ENCODE measurements around the gene ADAM12. TPM values are rescaled to one million over a fixed set of nuclear protein-coding genes. Genes with fewer than 3 reads are reported as not detected.

ADAM12 gene
- total and polyA plus RNA-seq, 2 donors, result 0.96 to 4.6 TPM

DNA sequence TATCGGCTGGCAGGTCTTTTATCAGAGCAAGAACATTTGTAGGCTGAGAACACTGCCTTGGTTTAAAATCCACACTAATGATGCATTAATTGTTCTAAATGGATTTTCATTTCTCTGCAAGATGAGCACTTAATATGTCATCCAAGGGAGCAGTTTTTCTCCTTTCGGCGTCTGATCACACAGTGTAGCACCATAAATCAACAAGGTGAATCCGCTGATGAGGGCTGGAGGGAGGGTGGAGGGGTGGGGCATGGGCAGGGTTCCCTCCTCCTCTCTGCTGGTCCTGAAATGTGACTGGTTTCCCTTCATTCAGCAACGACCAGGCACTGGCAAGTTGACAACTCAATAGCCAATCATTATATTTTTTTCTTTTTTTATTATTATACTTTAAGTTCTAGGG is 45.6 kb downstream of the ADAM12 start:
- Histone ChIP-seq H3K4me1 (ENCODE audit: control insufficient read depth in 2 of 2, insufficient read depth in 2 of 2, low read length in 2 of 2) (no peaks in the 10 kb centered on the region), H3K9me3 (ENCODE audit: control insufficient read depth in 2 of 2, insufficient read depth in 1 of 2, low read length in 1 of 2) (no peaks in the 10 kb centered on the region), H3K4me3 (ENCODE audit: low read length in 2 of 2) (no peak overlapping the region), H3K36me3 (ENCODE audit: control insufficient read depth in 2 of 2, insufficient read depth in 2 of 2, low read length in 1 of 2) (no peaks in the 10 kb centered on the region), H3K27ac (ENCODE audit: low read depth in 1 of 2, low read length in 1 of 2) (no peak overlapping the region), H3K27me3 (ENCODE audit: control insufficient read depth in 2 of 2, insufficient read depth in 1 of 2, low read length in 1 of 2) (no peaks in the 10 kb centered on the region)
- 82% methylated on average over 5 of the region's 5 CpGs for WGBS
- DNase-seq (ENCODE audit: low read depth in 6 of 9, low spot score in 9 of 9), result no peak

DNA sequence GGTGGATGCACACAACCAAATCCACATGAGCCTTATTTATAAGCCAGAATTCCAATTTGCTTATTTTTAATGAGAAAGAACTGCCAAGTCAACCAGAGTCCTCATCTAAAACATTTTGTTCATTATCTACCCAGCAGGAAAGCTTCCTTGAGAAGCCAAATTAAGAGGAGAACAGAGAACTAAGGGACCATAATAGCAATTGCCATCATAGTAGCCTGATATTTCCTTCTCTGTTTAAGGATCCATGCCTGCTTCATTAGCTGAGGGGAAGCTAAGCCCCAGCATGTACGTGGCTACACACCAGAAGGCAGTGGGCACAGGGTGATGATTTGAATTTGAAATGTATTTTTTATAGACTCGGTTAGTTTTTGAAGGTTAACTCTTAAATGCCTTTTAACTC is 46.8 kb downstream of the ADAM12 start:
- no peak overlapping the region for H3K4me3 ChIP-seq (ENCODE audit: low read length in 2 of 2)
- 73% methylated on average over 2 of the region's 2 CpGs for WGBS
- no peaks in the 10 kb centered on the region for H3K27me3 ChIP-seq (ENCODE audit: control insufficient read depth in 2 of 2, insufficient read depth in 1 of 2, low read length in 1 of 2)
- no peaks in the 10 kb centered on the region for H3K9me3 ChIP-seq (ENCODE audit: control insufficient read depth in 2 of 2, insufficient read depth in 1 of 2, low read length in 1 of 2)
- no peaks in the 10 kb centered on the region for H3K36me3 ChIP-seq (ENCODE audit: control insufficient read depth in 2 of 2, insufficient read depth in 2 of 2, low read length in 1 of 2)
- H3K4me1 ChIP-seq (ENCODE audit: control insufficient read depth in 2 of 2, insufficient read depth in 2 of 2, low read length in 2 of 2), result no peaks in the 10 kb centered on the region
- no peak overlapping the region for H3K27ac ChIP-seq (ENCODE audit: low read depth in 1 of 2, low read length in 1 of 2)
- DNase-seq (ENCODE audit: low read depth in 6 of 9, low spot score in 9 of 9), result no peak

DNA sequence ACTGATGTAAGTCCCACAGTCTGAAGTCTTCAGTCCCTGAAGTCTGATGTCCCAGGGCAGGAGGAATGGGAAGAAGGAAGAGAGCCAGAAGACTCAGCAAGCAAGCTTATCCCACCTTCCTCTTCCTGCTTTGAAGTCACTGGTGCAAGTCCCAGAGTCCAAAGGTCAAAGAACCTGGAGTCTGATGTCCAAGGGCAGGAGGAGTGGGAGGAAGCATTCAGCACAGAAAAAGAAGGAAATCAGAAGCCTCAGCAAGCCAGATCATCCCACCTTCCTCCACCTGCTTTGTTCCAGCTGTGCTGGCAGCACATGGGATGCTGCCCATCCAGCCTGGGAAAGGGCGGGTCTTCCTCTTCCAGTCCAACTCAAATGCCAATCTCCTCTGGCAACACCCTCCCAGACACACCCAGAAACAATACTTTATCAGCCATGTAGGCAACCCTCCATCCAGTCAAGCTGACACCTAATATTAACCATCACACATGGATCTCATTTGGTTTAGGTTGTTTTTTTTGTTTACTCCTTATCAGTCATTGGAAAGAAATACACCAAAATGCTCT is 50.9 kb downstream of the ADAM12 start:
- no peaks in the 10 kb centered on the region for H3K9me3 ChIP-seq (ENCODE audit: control insufficient read depth in 2 of 2, insufficient read depth in 1 of 2, low read length in 1 of 2)
- H3K36me3 ChIP-seq (ENCODE audit: control insufficient read depth in 2 of 2, insufficient read depth in 2 of 2, low read length in 1 of 2), result no peaks in the 10 kb centered on the region
- H3K4me3 ChIP-seq (ENCODE audit: low read length in 2 of 2), result no peak overlapping the region
- no peaks in the 10 kb centered on the region for H3K27me3 ChIP-seq (ENCODE audit: control insufficient read depth in 2 of 2, insufficient read depth in 1 of 2, low read length in 1 of 2)
- no peak overlapping the region for H3K27ac ChIP-seq (ENCODE audit: low read depth in 1 of 2, low read length in 1 of 2)
- WGBS, result 97% methylated on average over 1 of the region's 1 CpG
- no peak for DNase-seq (ENCODE audit: low read depth in 6 of 9, low spot score in 9 of 9)
- no peaks in the 10 kb centered on the region for H3K4me1 ChIP-seq (ENCODE audit: control insufficient read depth in 2 of 2, insufficient read depth in 2 of 2, low read length in 2 of 2)

DNA sequence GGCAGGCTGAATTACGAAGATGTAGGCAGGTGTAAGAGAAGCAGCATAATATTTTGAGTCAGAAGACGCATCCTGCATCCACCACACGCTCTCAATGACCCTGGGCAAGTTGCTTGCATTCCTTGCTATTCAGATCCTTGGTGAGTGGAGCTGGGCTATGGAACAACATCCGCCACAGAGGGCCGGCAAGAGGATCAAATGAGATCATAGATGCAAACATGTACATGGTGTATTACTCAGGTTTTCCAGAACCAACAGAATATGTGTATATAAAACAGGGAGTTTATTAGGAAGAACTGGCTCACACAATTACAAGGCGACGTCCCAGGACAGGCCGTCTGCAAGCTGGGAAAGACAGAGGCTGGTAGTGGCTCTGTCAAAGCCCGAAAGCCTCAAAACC is 51.5 kb downstream of the ADAM12 start:
- Histone ChIP-seq H3K9me3 (ENCODE audit: control insufficient read depth in 2 of 2, insufficient read depth in 1 of 2, low read length in 1 of 2) (no peaks in the 10 kb centered on the region), H3K27ac (ENCODE audit: low read depth in 1 of 2, low read length in 1 of 2) (no peak overlapping the region), H3K36me3 (ENCODE audit: control insufficient read depth in 2 of 2, insufficient read depth in 2 of 2, low read length in 1 of 2) (no peaks in the 10 kb centered on the region), H3K4me1 (ENCODE audit: control insufficient read depth in 2 of 2, insufficient read depth in 2 of 2, low read length in 2 of 2) (no peaks in the 10 kb centered on the region), H3K27me3 (ENCODE audit: control insufficient read depth in 2 of 2, insufficient read depth in 1 of 2, low read length in 1 of 2) (no peaks in the 10 kb centered on the region), H3K4me3 (ENCODE audit: low read length in 2 of 2) (no peak overlapping the region)
- no peak for DNase-seq (ENCODE audit: low read depth in 6 of 9, low spot score in 9 of 9)
- WGBS, result 89% methylated on average over 9 of the region's 9 CpGs

DNA sequence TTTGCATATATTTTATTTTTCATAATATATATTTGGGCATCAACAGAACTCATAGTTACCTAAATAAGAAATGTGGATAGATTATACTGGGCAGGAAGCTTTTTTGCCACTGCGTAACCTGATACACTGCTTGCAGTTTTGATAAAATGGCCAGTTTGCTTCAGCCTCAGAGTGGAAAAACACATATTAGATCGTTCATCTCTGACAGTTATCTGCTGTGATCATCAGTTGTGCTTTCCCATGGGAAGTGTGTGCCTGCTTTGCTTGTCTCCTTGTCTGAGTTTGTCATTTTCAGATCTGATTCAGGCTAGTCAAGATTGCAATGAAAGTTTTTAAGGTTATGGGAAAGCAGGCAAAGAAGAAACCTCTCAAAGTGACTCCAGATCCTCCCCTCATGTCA is 54.0 kb downstream of the ADAM12 start:
- no peak overlapping the region for H3K4me3 ChIP-seq (ENCODE audit: low read length in 2 of 2)

DNA sequence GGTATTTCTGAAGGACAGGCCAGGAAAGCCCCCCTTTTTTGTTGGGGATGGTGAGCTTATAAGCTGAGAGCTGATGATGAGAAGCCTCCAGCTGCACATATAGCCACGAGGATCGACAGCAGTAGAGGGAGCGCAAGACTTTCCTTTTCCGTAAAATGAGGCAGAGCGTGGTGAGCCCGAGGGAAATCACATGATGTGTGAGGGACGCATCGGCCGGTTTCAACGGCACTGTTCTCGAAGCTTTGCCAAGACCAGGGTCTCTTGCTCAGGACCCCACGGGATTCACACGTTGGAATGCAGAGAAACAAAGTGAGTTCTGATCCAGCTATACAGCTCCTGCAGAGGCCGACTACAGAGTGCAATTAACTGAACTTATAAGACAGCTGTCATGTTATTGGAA is 55.7 kb downstream of the ADAM12 start:
- no peaks in the 10 kb centered on the region for H3K9me3 ChIP-seq (ENCODE audit: control insufficient read depth in 2 of 2, insufficient read depth in 1 of 2, low read length in 1 of 2)
- H3K4me3 ChIP-seq (ENCODE audit: low read length in 2 of 2), result no peak overlapping the region
- no peaks in the 10 kb centered on the region for H3K36me3 ChIP-seq (ENCODE audit: control insufficient read depth in 2 of 2, insufficient read depth in 2 of 2, low read length in 1 of 2)
- H3K27ac ChIP-seq (ENCODE audit: low read depth in 1 of 2, low read length in 1 of 2), result no peak overlapping the region
- no peaks in the 10 kb centered on the region for H3K27me3 ChIP-seq (ENCODE audit: control insufficient read depth in 2 of 2, insufficient read depth in 1 of 2, low read length in 1 of 2)
- DNase-seq (ENCODE audit: low read depth in 6 of 9, low spot score in 9 of 9), result no peak
- H3K4me1 ChIP-seq (ENCODE audit: control insufficient read depth in 2 of 2, insufficient read depth in 2 of 2, low read length in 2 of 2), result no peaks in the 10 kb centered on the region
- WGBS, result 93% methylated on average over 14 of the region's 14 CpGs

More for the DNA sequence above, 54.0 kb downstream of the ADAM12 start:
- 78% methylated on average over 2 of the region's 2 CpGs for WGBS
- DNase-seq (ENCODE audit: low read depth in 6 of 9, low spot score in 9 of 9), result no peak
- Histone ChIP-seq H3K9me3 (ENCODE audit: control insufficient read depth in 2 of 2, insufficient read depth in 1 of 2, low read length in 1 of 2) (no peaks in the 10 kb centered on the region), H3K4me1 (ENCODE audit: control insufficient read depth in 2 of 2, insufficient read depth in 2 of 2, low read length in 2 of 2) (no peaks in the 10 kb centered on the region), H3K36me3 (ENCODE audit: control insufficient read depth in 2 of 2, insufficient read depth in 2 of 2, low read length in 1 of 2) (no peaks in the 10 kb centered on the region), H3K27ac (ENCODE audit: low read depth in 1 of 2, low read length in 1 of 2) (no peak overlapping the region), H3K27me3 (ENCODE audit: control insufficient read depth in 2 of 2, insufficient read depth in 1 of 2, low read length in 1 of 2) (no peaks in the 10 kb centered on the region)

DNA sequence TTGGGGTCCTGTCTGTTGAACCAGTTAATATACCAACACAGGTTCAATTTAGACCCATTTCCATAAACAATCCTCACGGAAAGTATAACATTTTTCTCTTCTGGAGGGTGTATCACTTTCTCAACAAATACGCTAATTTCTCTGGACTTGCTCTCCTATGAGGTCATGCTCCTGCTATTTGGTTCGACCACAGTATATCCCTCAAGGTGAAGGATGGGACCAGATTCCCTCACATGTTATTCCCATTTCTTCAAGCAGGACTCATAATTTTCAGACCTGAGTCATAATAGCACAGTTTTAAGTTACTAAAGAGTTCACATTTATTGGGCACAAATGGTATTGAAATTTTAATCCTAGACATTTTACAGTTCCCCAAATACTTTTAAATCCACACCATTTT is 57.2 kb downstream of the ADAM12 start:
- Histone ChIP-seq H3K4me1 (ENCODE audit: control insufficient read depth in 2 of 2, insufficient read depth in 2 of 2, low read length in 2 of 2) (no peaks in the 10 kb centered on the region), H3K36me3 (ENCODE audit: control insufficient read depth in 2 of 2, insufficient read depth in 2 of 2, low read length in 1 of 2) (no peaks in the 10 kb centered on the region), H3K9me3 (ENCODE audit: control insufficient read depth in 2 of 2, insufficient read depth in 1 of 2, low read length in 1 of 2) (no peaks in the 10 kb centered on the region), H3K27ac (ENCODE audit: low read depth in 1 of 2, low read length in 1 of 2) (no peak overlapping the region), H3K27me3 (ENCODE audit: control insufficient read depth in 2 of 2, insufficient read depth in 1 of 2, low read length in 1 of 2) (no peaks in the 10 kb centered on the region), H3K4me3 (ENCODE audit: low read length in 2 of 2) (no peak overlapping the region)
- DNase-seq (ENCODE audit: low read depth in 6 of 9, low spot score in 9 of 9), result no peak
- WGBS, result 96% methylated on average over 3 of the region's 3 CpGs

DNA sequence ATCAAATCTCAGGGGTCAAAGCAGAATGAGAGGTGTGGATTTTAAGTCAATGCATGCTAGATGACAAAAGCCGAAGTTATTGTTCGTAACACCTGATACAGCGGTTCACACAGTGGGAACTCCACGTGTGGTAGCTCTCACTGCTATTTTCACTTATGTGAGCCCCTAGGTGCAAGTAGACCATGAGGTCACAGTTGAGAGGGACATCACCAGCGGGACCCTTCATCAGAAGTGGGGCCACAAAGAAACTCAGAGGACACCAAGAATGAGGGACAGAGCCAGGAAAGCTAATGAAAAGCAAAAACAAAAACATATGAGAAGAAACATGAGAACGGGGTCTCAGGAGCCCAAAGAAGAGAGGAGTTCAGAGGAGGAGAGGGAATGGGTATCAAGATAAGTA is 63.5 kb downstream of the ADAM12 start:
- Histone ChIP-seq H3K27me3 (ENCODE audit: control insufficient read depth in 2 of 2, insufficient read depth in 1 of 2, low read length in 1 of 2) (no peaks in the 10 kb centered on the region), H3K4me3 (ENCODE audit: low read length in 2 of 2) (no peak overlapping the region), H3K4me1 (ENCODE audit: control insufficient read depth in 2 of 2, insufficient read depth in 2 of 2, low read length in 2 of 2) (no peaks in the 10 kb centered on the region), H3K27ac (ENCODE audit: low read depth in 1 of 2, low read length in 1 of 2) (no peak overlapping the region), H3K36me3 (ENCODE audit: control insufficient read depth in 2 of 2, insufficient read depth in 2 of 2, low read length in 1 of 2) (no peaks in the 10 kb centered on the region), H3K9me3 (ENCODE audit: control insufficient read depth in 2 of 2, insufficient read depth in 1 of 2, low read length in 1 of 2) (no peaks in the 10 kb centered on the region)
- no peak for DNase-seq (ENCODE audit: low read depth in 6 of 9, low spot score in 9 of 9)
- 94% methylated on average over 6 of the region's 6 CpGs for WGBS

DNA sequence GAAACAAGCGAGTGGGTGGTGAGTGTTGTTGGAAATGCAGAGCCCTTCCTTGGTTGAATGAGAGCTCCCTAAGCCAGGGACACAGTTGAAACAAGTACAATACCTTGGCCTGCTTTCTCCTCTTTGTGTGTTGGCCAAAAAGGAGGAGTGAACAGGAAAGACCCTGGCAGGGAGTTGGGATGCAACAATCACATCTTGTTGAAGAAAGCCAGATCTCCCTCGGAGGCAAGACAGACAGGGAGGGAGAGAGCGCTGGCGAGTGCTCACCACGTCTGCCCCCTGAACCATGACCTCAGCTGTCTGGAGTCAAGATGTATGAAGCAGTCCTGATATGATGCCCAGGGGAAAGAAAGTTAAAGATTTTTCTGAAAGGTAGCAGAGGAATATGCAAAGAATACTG is 66.8 kb downstream of the ADAM12 start:
- no peak overlapping the region for H3K4me3 ChIP-seq (ENCODE audit: low read length in 2 of 2)
- DNase-seq (ENCODE audit: low read depth in 6 of 9, low spot score in 9 of 9), result peak in 1 of 9 donors; percentile 1
- no peak overlapping the region for H3K27ac ChIP-seq (ENCODE audit: low read depth in 1 of 2, low read length in 1 of 2)
- no peaks in the 10 kb centered on the region for H3K36me3 ChIP-seq (ENCODE audit: control insufficient read depth in 2 of 2, insufficient read depth in 2 of 2, low read length in 1 of 2)
- no peaks in the 10 kb centered on the region for H3K27me3 ChIP-seq (ENCODE audit: control insufficient read depth in 2 of 2, insufficient read depth in 1 of 2, low read length in 1 of 2)
- WGBS, result 86% methylated on average over 5 of the region's 5 CpGs
- no peaks in the 10 kb centered on the region for H3K4me1 ChIP-seq (ENCODE audit: control insufficient read depth in 2 of 2, insufficient read depth in 2 of 2, low read length in 2 of 2)
- H3K9me3 ChIP-seq (ENCODE audit: control insufficient read depth in 2 of 2, insufficient read depth in 1 of 2, low read length in 1 of 2), result no peaks in the 10 kb centered on the region

DNA sequence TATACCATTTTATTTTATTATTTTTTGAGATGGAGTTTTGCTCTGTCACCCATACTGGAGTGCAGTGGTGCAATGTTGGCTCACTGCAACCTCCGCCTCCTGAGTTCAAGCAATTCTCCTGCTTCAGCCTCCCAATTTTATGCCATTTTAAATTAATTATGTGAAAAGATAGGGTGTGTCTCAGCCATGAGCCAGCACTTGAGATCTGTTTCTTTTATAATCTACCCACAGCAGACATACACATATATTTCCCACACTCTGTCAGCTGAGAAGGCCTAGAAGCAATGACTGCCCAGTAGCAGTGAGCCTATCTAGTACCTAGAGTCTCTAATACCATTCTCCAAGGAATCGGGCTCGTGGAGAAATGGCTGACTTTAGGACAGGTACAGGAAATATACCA is 70.5 kb downstream of the ADAM12 start:
- no peak for DNase-seq (ENCODE audit: low read depth in 6 of 9, low spot score in 9 of 9)
- H3K4me3 ChIP-seq (ENCODE audit: low read length in 2 of 2), result no peak overlapping the region
- no peaks in the 10 kb centered on the region for H3K9me3 ChIP-seq (ENCODE audit: control insufficient read depth in 2 of 2, insufficient read depth in 1 of 2, low read length in 1 of 2)
- no peaks in the 10 kb centered on the region for H3K4me1 ChIP-seq (ENCODE audit: control insufficient read depth in 2 of 2, insufficient read depth in 2 of 2, low read length in 2 of 2)
- WGBS, result 74% methylated on average over 3 of the region's 3 CpGs
- H3K27ac ChIP-seq (ENCODE audit: low read depth in 1 of 2, low read length in 1 of 2), result no peak overlapping the region
- H3K36me3 ChIP-seq (ENCODE audit: control insufficient read depth in 2 of 2, insufficient read depth in 2 of 2, low read length in 1 of 2), result no peaks in the 10 kb centered on the region
- no peaks in the 10 kb centered on the region for H3K27me3 ChIP-seq (ENCODE audit: control insufficient read depth in 2 of 2, insufficient read depth in 1 of 2, low read length in 1 of 2)

Measured in thymus (tissue), 11 donors.